Dendritic cell treated with granulocyte-macrophage colony-stimulating factor and Interleukin-4, amounts not matched to agents 40 ng/mL and 50 ng/mL, for 4 days (primary cell): ENCODE results near the gene TSPAN9.
"Not testable (repeated sequence)": the region's sequence is repeated elsewhere in the genome, so short reads cannot be mapped to it uniquely, and the experiment has no call there.

Experiments
- H3K27ac Mint-ChIP-seq: one replicate; pipeline ENCODE4 v1.8.0; 2022; ENCODE audit warnings: mild to moderate bottlenecking, mixed read lengths
- H3K27me3 Mint-ChIP-seq: one replicate; pipeline ENCODE4 v1.8.0; 2022; ENCODE audit warnings: mild to moderate bottlenecking, mixed read lengths
- H3K36me3 Mint-ChIP-seq: one replicate; pipeline ENCODE4 v1.8.0; 2022; ENCODE audit warnings: low read depth, mixed read lengths
- H3K4me1 Mint-ChIP-seq: one replicate; pipeline ENCODE4 v1.8.0; 2022; ENCODE audit warnings: low read depth, mixed read lengths
- H3K4me3 Mint-ChIP-seq: one replicate; pipeline ENCODE4 v1.8.0; 2022; ENCODE audit warnings: mild to moderate bottlenecking, moderate library complexity, mixed read lengths
- H3K9me3 Mint-ChIP-seq: one replicate; pipeline ENCODE4 v1.8.0; 2022; ENCODE audit warnings: mixed read lengths
- intact Hi-C: fragments of 100-400 bp; cut with micrococcal nuclease; formaldehyde crosslinking; loops from one replicate; pipeline ENCODE4 v1.15.0; 2022

The TSPAN9 gene

DNA sequence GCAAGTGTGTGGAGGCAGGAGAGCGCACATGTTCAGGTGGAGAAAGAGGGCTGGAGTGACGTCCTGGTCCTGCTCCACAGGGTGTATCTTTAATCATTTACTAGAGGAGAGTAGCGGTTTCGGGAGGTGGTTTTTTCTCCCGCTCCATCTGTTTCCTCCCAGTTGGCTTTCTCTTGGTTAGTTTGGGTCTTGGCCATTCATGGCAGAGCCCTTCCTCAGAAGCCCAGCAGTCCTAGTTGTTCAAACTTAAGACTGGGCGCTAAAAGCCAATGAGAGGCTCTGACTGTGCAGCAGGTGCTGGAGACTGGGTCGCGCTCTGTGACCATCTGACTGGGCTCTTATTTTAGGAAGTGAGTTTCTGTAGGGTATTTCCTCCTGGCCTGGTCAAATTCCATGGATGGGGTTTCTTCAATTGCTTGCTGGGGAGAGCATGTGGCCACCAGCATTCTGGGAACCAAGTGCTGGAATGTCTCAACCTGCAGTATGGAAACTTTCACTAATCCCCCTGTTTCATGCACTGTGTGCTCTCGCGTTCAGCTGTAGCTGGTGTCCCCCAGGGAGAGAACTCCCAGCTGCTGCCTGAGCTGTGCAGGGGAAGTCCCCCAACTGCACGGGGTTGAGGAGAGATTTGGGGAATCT lies 27.4 kb upstream of the TSPAN9 start:
- no peaks in the 10 kb centered on the region for H3K36me3 Mint-ChIP-seq
- no peaks in the 10 kb centered on the region for H3K9me3 Mint-ChIP-seq
- intact Hi-C loops: no loop called here
- H3K4me1 Mint-ChIP-seq: peaks cover 7% of the 10 kb centered on the region
- no peak overlapping the region for H3K4me3 Mint-ChIP-seq
- H3K27me3 Mint-ChIP-seq: peaks cover 7% of the 10 kb centered on the region
- H3K27ac Mint-ChIP-seq: no peak overlapping the region

DNA sequence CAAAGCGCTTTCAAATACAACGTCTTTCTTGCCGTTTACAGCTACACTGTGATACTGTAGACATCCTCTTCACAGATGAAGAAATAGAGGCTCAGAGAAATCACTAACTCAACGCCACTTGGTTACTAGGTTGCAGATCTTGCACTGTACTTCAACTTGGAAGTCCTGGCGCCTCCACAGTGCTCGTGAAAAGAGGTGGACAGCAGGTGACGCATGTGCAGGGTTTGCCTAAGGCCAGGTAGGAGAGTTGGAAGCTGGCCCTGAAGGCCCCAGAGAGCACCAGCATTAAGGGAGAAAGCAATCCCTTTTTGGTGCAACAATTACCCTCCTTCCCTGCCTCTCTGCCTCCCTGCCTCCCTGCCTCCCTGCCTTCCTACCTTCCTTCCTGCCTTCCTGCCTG lies 22.8 kb upstream of the TSPAN9 start:
- intact Hi-C loops: no loop called here
- no peak overlapping the region for H3K27ac Mint-ChIP-seq
- no peak overlapping the region for H3K4me3 Mint-ChIP-seq
- no peaks in the 10 kb centered on the region for H3K36me3 Mint-ChIP-seq
- H3K4me1 Mint-ChIP-seq: peaks cover 7% of the 10 kb centered on the region
- peaks cover 11% of the 10 kb centered on the region for H3K27me3 Mint-ChIP-seq
- no peaks in the 10 kb centered on the region for H3K9me3 Mint-ChIP-seq

DNA sequence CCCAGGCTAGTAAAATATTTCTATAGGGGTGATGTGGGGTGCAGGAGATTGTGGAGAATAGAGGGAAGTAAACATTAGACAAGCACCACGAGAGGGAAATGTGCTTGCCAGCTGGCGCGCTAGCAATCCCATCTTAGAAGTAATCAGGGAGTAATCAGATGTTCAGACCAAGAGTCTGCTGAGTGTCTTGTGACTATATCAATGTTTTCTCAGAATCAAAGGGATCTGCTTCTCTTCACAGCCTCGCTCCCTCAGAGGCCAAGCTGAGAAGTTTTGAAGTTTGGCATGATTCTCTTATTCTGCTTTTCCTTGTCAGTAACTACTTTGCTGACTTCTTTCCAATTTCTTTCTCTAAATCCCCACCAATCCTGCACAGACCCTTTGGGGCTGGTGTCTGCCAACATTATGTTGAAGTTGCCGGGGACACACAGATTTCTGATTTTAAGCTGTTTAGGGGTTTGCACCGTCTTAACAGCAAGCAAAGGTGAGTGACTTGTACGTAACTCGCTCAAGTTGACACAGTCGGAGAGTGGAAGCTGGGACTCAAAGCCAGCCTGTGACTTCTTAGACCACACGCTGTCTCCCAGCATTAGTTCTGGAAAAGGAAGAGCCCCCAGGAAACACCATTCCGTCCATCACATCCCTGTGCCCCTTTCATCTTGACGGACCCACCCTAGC lies 22.0 kb upstream of the TSPAN9 start:
- Mint-ChIP-seq H3K36me3 (no peaks in the 10 kb centered on the region), H3K27me3 (peaks cover 10% of the 10 kb centered on the region)

DNA sequence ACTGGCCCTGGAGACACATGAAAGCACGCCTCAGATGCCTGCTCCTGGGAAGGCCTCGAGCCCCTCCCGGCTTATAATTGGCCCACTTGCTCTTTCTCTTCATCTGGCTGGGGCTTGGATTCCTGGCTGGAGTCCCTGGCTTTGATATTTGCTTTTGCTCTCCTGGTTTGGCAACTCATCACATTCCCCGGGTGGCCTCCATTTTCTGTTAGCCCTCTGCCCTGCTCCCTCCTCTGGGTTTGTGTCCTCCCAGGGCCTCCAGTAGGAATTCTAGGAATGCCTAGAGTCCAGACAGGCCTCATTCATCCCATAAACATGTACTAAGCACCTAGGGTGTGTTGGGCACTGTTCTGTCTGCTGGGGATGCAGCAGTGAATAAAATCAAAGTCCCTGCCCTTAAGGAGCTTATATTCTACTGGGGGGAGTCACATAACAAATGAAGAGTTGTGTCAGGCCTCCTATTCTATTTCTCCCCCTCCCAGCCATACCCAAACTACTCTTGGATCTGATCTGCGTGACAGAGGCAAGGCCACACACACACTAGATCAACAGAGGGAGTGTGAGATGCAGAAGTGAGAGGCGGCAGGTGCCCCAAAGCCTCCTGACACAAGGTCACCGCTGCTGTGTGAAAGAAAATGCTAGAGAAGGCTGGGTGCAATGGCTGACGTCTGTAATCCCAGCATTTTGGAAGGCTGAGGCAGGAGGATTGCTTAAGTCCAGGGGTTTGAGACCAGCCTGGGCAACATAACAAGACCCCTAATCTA lies 21.3 kb upstream of the TSPAN9 start:
- Mint-ChIP-seq H3K36me3 (no peaks in the 10 kb centered on the region), H3K27ac (no peak overlapping the region), H3K27me3 (peaks cover 12% of the 10 kb centered on the region), H3K4me1 (no peaks in the 10 kb centered on the region), H3K4me3 (no peak overlapping the region), H3K9me3 (no peaks in the 10 kb centered on the region)
- intact Hi-C loops: no loop called here

More for the DNA sequence above, 22.0 kb upstream of the TSPAN9 start:
- no peak overlapping the region for H3K4me3 Mint-ChIP-seq
- H3K4me1 Mint-ChIP-seq: peaks cover 4% of the 10 kb centered on the region
- intact Hi-C loops: no loop called here
- H3K9me3 Mint-ChIP-seq: no peaks in the 10 kb centered on the region
- H3K27ac Mint-ChIP-seq: no peak overlapping the region

DNA sequence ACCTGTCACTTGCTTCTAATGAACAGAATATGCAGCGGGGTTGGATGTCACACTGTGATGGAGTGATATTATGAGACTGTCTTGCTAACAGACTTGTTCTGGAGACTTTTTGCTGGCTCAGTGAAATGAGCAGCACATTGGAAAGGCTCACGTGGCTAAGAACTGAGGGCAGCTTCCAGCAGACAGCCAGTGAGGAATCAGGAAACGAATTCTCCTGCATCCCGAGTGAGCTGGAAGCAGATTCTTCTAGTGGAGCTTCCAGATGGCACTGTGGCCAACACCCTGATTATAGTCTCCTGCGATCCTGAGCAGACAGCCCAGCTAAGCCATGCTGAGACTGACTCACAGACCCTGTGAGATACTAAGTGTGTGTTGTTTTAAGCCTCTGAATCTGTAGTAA lies 16.1 kb upstream of the TSPAN9 start:
- H3K27me3 Mint-ChIP-seq: peaks cover 17% of the 10 kb centered on the region
- intact Hi-C loops: no loop called here
- no peak overlapping the region for H3K4me3 Mint-ChIP-seq
- H3K27ac Mint-ChIP-seq: no peak overlapping the region
- no peaks in the 10 kb centered on the region for H3K4me1 Mint-ChIP-seq
- no peaks in the 10 kb centered on the region for H3K9me3 Mint-ChIP-seq
- no peaks in the 10 kb centered on the region for H3K36me3 Mint-ChIP-seq

DNA sequence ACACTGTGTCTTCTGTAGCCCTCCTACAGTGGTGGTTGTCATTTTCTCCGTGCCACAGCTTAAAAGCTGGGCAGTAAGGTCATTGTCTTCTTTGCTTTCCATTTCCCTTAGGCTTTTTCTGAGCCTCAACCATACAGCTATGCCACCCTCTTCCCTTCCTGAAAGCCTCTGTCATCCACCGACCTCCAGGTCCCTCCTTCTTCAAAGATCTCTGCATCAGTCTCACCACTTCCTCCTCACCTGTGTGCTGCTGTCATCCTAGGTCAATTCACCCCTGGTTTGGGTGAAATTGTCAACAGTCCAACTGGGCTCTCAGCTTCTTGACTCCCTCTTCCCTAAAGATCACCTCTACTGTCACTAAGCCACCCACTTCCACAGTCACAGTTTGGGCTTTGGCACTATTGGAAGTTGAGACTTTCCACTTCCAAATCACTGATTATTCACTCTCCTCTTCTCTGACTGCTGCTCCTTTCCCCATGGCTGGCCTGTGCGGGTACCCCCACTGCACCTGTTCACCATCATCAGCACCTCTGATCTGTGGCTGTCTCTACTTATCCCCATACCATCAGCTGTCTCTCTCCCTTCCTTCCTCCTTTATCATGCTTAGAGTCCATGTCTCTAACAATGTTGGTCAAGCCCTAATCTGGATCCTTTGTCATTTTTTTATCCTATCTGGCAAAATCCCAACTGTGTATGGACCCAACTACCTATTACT lies 15.5 kb upstream of the TSPAN9 start:
- no peak overlapping the region for H3K27ac Mint-ChIP-seq
- H3K4me3 Mint-ChIP-seq: no peak overlapping the region
- peaks cover 22% of the 10 kb centered on the region for H3K27me3 Mint-ChIP-seq
- intact Hi-C loops: no loop called here
- H3K4me1 Mint-ChIP-seq: no peaks in the 10 kb centered on the region
- no peaks in the 10 kb centered on the region for H3K9me3 Mint-ChIP-seq
- H3K36me3 Mint-ChIP-seq: no peaks in the 10 kb centered on the region

DNA sequence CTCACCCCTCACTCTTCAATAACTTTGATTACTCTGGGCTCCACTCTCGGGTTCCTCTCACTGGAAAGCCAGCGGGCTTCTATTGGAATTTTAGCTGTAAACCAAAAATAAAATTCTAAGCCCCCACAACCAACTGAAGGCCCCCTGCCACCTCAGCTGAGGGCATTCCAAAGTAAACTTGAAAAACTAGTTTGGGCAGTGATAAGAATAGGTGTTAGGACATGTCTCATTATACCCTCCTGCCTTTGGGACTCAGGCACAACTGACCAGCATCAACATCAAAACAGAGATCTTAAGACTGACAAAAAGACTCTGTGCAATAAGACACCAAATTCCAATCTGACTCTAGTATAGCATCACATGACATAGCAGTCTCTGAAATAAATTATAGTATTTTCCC lies 11.9 kb upstream of the TSPAN9 start:
- Mint-ChIP-seq H3K27me3 (peaks cover 38% of the 10 kb centered on the region), H3K36me3 (no peaks in the 10 kb centered on the region), H3K27ac (no peak overlapping the region), H3K4me1 (no peaks in the 10 kb centered on the region), H3K4me3 (no peak overlapping the region), H3K9me3 (no peaks in the 10 kb centered on the region)
- intact Hi-C loops: no loop called here

DNA sequence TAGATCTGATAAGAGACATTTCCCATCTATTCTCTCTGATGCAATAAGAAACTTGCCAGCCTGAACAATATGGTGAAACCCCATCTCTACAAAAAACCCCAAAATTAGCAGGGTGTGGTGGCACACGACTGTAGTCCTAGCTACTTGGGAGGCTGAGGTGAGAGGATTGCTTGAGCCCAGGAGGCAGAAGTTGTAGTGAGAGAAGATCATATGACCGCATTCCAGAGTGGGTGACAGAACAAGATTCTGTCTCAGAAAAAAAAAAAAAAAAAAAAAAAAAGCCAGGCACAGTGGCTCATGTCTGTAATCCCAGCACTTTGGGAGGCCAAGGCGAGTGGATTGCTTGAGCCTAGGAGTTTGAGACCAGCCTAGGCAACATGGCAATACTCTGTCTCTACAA lies 11.3 kb upstream of the TSPAN9 start:
- intact Hi-C loops, H3K4me1 Mint-ChIP-seq, H3K9me3 Mint-ChIP-seq, H3K4me3 Mint-ChIP-seq, H3K27ac Mint-ChIP-seq, H3K36me3 Mint-ChIP-seq: not testable (repeated sequence)
- H3K27me3 Mint-ChIP-seq: peaks cover 36% of the 10 kb centered on the region

DNA sequence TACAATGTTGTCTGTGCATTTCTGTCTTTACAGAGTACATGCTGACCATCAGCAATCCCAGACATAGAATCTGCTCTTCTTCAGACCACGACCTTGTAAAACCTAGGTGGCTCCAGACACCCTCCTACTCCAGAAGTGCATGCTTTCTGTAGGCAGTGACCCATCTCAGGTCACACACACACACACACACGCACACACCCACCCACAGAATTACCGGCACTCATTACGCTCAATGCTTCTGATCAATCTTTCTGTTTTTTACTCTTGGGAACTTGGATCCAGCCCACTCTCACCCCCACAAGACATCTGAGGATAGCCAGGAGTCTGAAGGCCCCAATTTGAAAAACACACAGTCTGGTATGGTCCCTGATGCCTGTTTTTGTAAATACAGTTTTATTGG lies 7.5 kb upstream of the TSPAN9 start:
- Mint-ChIP-seq H3K27ac (no peak overlapping the region), H3K36me3 (no peaks in the 10 kb centered on the region), H3K9me3 (no peaks in the 10 kb centered on the region), H3K27me3 (peaks cover 39% of the 10 kb centered on the region), H3K4me3 (no peak overlapping the region), H3K4me1 (no peaks in the 10 kb centered on the region)
- intact Hi-C loops: loop anchor here (10.0 kb wide), 1 partner anchor 135 kb away; no protein-coding TSS in a partner anchor

DNA sequence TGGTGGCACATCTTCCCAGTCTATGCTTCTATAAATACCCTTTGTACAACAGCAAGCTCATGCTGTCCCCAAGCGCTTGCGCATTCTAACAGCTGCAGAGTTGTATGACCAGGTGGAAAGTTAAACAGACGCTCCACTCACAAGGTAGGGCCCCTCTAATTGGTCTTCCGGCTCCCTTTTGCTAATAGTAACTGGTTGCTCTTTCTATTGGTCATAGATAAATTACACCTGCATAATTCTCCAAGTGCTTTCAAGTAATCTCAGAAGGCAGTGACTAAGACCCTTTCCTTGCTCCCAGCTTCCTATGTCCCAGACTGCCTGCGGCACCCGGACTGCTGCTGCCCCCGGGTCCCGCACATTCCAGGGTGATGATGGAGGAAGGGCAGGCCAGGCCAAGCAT lies 6.1 kb upstream of the TSPAN9 start:
- Mint-ChIP-seq H3K27ac (no peak overlapping the region), H3K27me3 (peaks cover 52% of the 10 kb centered on the region), H3K9me3 (no peaks in the 10 kb centered on the region), H3K36me3 (no peaks in the 10 kb centered on the region), H3K4me1 (no peaks in the 10 kb centered on the region), H3K4me3 (no peak overlapping the region)
- intact Hi-C loops: loop anchor here (10.0 kb wide), 1 partner anchor 134 kb away; no protein-coding TSS in a partner anchor

DNA sequence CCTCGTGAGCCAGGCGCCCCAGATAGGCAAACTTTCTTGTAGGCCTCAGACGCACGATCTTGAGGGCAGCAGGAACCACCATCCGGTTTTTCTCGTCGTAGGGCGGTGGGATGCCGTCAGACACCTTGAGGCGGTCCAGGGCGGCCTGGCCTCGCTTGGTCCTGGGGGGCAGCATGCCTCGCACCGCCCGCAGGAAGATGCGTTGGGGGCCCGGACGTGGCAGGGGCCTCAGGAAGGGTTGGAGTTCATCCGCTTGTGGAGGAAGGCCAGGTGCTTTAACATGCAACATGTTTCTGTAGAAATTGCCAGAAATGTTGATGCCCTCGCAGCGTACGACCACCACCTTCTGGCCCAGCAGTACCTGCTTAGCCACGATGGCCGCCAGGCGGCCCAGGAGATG lies 5.5 kb upstream of the TSPAN9 start:
- Mint-ChIP-seq H3K4me3 (no peak overlapping the region), H3K9me3 (no peaks in the 10 kb centered on the region), H3K4me1 (peaks cover 3% of the 10 kb centered on the region), H3K27me3 (peaks cover 53% of the 10 kb centered on the region), H3K36me3 (no peaks in the 10 kb centered on the region), H3K27ac (no peak overlapping the region)
- intact Hi-C loops: loop anchor here (10.0 kb wide), 1 partner anchor 133 kb away; no protein-coding TSS in a partner anchor

DNA sequence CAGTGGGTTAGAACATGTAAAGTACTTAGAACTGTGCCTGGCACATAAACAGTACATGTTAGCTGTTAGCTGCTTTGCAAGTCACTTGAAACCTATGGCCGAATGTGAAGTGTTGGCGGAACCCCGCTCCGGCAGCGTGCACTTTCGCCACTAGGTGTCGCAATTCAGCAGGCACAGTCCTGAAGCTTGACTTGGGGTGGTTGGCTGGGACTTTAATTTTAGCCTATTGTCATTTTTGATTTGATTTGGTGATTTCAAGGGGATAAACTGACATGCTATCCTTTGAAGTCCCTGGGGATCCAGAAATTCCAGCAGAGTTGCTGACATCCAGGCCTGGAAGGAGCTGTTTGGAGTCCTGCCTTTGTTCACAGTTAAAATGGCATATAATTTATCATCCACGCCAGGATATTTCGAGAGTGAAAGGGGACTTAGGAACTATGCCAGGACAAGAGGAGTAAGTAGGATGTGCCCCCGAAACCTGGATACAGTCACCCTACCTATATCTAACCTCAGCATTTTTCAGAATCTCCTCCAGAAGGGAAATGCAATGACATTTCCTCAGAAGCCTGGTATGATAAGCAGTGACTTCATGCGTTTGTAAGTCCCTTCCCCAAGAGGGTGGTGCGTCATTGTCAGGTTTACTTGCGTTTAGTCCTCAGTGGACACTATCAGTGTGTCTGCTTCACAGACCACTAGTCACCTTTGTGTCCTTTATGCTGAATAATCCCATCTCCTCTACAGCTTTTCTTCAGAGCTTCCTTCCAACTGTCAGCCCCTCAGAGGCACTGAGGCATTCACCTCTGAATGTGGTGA lies 3.5 kb upstream of the TSPAN9 start:
- H3K36me3 Mint-ChIP-seq: no peaks in the 10 kb centered on the region
- H3K27me3 Mint-ChIP-seq: peaks cover 56% of the 10 kb centered on the region
- no peak overlapping the region for H3K4me3 Mint-ChIP-seq
- no peak overlapping the region for H3K27ac Mint-ChIP-seq
- intact Hi-C loops: loop anchor here (10.0 kb wide), 1 partner anchor 131 kb away; no protein-coding TSS in a partner anchor
- H3K9me3 Mint-ChIP-seq: no peaks in the 10 kb centered on the region
- H3K4me1 Mint-ChIP-seq: peaks cover 5% of the 10 kb centered on the region

DNA sequence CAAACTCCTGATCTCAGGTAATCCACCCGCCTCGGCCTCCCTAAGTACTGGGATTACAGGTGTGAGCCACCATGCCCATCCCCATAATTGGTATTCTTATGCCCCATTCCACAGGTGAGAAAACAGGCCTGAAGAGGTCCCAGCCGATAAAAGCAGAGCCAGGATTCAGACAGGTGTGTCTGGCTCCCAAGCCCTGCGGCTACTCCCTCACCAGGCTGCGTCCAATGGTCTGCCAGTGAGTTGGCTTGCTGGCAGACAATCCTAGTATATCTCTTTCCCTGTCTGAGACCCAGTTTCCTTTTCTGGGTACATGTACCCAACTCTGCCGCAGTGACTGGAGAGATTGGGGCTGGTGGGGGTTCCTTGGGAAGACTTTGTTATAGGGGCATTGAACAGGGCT lies 1.9 kb upstream of the TSPAN9 start:
- Mint-ChIP-seq H3K4me3 (no peak overlapping the region), H3K36me3 (no peaks in the 10 kb centered on the region), H3K9me3 (no peaks in the 10 kb centered on the region), H3K27ac (no peak overlapping the region), H3K4me1 (peaks cover 5% of the 10 kb centered on the region), H3K27me3 (peaks cover 55% of the 10 kb centered on the region)
- intact Hi-C loops: loop anchor here (10.0 kb wide), 1 partner anchor 129 kb away; no protein-coding TSS in a partner anchor
